Endothelial cell of umbilical vein (primary cell): ENCODE results near the gene CHST14.

ENCODE experiments used
- CTCF ChIP-seq, 2 donors: IDR thresholded peaks; 1 replicate in 1 of 2; 2 replicates in 1 of 2; pipeline ENCODE4 v1.5.1; 2011; ENCODE audit warnings: low read length in 2 of 2, mild to moderate bottlenecking in 2 of 2, moderate library complexity in 2 of 2, control low read depth in 1 of 2, inconsistent platforms in 1 of 2, low read depth in 1 of 2; ENCODE audit not compliant: insufficient read depth in 1 of 2; ENCODE audit errors: extremely low read depth in 1 of 2
- EZH2 ChIP-seq: IDR thresholded peaks from 2 replicates; pipeline ENCODE4 v1.6.1; 2012; ENCODE audit warnings: borderline replicate concordance, low read depth, mild to moderate bottlenecking, moderate library complexity, low read length, inconsistent platforms; ENCODE audit not compliant: severe bottlenecking
- MAX ChIP-seq: IDR thresholded peaks from 2 replicates; pipeline ENCODE4 v1.6.1; 2011; ENCODE audit not compliant: insufficient read depth, insufficient read length
- POLR2A ChIP-seq: IDR thresholded peaks from 2 replicates; pipeline ENCODE4 v1.6.1; 2012; ENCODE audit warnings: low read depth, mild to moderate bottlenecking, control low read depth, low read length
- POLR2AphosphoS5 ChIP-seq: IDR thresholded peaks from 2 replicates; pipeline ENCODE4 v1.6.1; 2012; ENCODE audit warnings: low read depth, mild to moderate bottlenecking, control low read depth, low read length, moderate library complexity; ENCODE audit not compliant: insufficient read depth

- TF ChIP-seq CTCF (IDR thresholded peaks at IDR 0.05; ENCODE audit: extremely low read depth in 1 of 2, insufficient read depth in 1 of 2, low read depth in 1 of 2, low read length in 2 of 2) (no peak), MAX (no peak), EZH2 (no peak), POLR2A (no peak), POLR2AphosphoS5 (no peak)
Measured at GRCh38 chr15:40483919-40484318, 13.1 kb downstream of the CHST14 start.
